Uterus (tissue), 2 donors: ENCODE measurements around the gene RAD51AP1.

ENCODE experiments used
- POLR2A ChIP-seq, 2 donors: fragments of 450-650 bp; IDR thresholded peaks; one replicate each; pipeline ENCODE4 v1.6.1; 2016; ENCODE audit warnings: antibody characterized with exemption in 2 of 2, mild to moderate bottlenecking in 1 of 2, moderate library complexity in 1 of 2
- TF ChIP-seq, protein P1 (sequence below), 4 experiments: fragments of 200-600 bp in 2 of 4; fragments of 450-650 bp in 2 of 4; sonication (generic) in 2 of 4; IDR thresholded peaks; one replicate each; pipeline ENCODE4 v1.5.1; 2016 to 2019; ENCODE audit warnings: antibody characterized with exemption in 4 of 4, mild to moderate bottlenecking in 2 of 4, moderate library complexity in 1 of 4

DNA sequence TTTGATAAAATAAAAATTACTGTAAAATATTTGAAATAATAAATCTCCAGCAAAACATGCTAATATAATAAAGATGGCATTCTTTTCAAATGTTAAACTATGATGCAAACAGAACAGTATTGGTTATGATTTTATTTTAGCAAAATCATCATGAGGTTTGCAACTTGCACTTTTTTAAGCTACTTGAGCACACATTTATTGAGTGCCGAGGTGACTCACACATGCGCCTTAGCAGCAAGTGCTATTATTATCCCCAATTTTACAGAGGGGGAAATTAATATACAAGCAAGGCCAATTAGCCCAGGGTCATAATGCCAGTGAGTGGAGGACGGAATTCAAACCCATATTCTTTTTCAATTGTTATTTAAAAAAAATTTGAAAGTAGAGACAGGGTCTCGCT, 30.6 kb downstream of the RAD51AP1 start:
- TF ChIP-seq, protein P1, sequence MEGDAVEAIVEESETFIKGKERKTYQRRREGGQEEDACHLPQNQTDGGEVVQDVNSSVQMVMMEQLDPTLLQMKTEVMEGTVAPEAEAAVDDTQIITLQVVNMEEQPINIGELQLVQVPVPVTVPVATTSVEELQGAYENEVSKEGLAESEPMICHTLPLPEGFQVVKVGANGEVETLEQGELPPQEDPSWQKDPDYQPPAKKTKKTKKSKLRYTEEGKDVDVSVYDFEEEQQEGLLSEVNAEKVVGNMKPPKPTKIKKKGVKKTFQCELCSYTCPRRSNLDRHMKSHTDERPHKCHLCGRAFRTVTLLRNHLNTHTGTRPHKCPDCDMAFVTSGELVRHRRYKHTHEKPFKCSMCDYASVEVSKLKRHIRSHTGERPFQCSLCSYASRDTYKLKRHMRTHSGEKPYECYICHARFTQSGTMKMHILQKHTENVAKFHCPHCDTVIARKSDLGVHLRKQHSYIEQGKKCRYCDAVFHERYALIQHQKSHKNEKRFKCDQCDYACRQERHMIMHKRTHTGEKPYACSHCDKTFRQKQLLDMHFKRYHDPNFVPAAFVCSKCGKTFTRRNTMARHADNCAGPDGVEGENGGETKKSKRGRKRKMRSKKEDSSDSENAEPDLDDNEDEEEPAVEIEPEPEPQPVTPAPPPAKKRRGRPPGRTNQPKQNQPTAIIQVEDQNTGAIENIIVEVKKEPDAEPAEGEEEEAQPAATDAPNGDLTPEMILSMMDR (IDR thresholded peaks at IDR 0.05) = no peak
- no peak for TF ChIP-seq POLR2A (IDR thresholded peaks at IDR 0.05)
